Heart left ventricle (tissue), 16 donors: ENCODE measurements around the gene MYO1B. TPM values are rescaled to one million over a fixed set of nuclear protein-coding genes. Genes with fewer than 3 reads are reported as not detected.

Source experiments
- ATAC-seq, 4 donors: fragments of 200-7000 bp; cut with Tn5 transposase; one replicate each; pipeline ENCODE4 v1.9.1; 2020 to 2022; ENCODE audit warnings: moderate library complexity in 4 of 4, mild to moderate bottlenecking in 3 of 4, moderate number of reproducible peaks in 1 of 4
- DNase-seq, 5 donors: peaks; one replicate each; pipeline ENCODE4 v3.0.0-alpha.2; 2020
- H3K27ac ChIP-seq, 12 donors: fragments of 200-600 bp; sonication (generic) in 4 of 12; one replicate each; pipeline versions ENCODE4 v1.5.0 to v1.8.0; 2016 to 2022; ENCODE audit warnings: mild to moderate bottlenecking in 2 of 12
- H3K27me3 ChIP-seq, 9 donors: fragments of 200-600 bp; sonication (generic) in 2 of 9; one replicate each; pipeline versions ENCODE4 v1.5.1 to v1.8.0; 2016 to 2022; ENCODE audit warnings: mild to moderate bottlenecking in 3 of 9
- H3K36me3 ChIP-seq, 9 donors: fragments of 200-600 bp; sonication (generic) in 2 of 9; one replicate each; pipeline versions ENCODE4 v1.5.0 to v1.8.0; 2018 to 2022; ENCODE audit warnings: mild to moderate bottlenecking in 2 of 9
- H3K4me1 ChIP-seq, 12 donors: fragments of 200-600 bp; sonication (generic) in 4 of 12; one replicate each; pipeline versions ENCODE4 v1.5.0 to v1.8.0; 2016 to 2022; ENCODE audit warnings: mild to moderate bottlenecking in 3 of 12
- H3K4me3 ChIP-seq, 12 donors: fragments of 200-600 bp; sonication (generic) in 4 of 12; one replicate each; pipeline versions ENCODE4 v1.5.0 to v1.8.0; 2017 to 2022; ENCODE audit warnings: mild to moderate bottlenecking in 9 of 12, moderate library complexity in 4 of 12
- H3K9me3 ChIP-seq, 12 donors: fragments of 200-600 bp; sonication (generic) in 4 of 12; one replicate each; pipeline versions ENCODE4 v1.5.0 to v1.8.0; 2016 to 2022; ENCODE audit warnings: mild to moderate bottlenecking in 1 of 12
- CTCF ChIP-seq, 12 donors: fragments of 200-600 bp; sonication (generic) in 4 of 12; IDR thresholded peaks; one replicate each; pipeline versions ENCODE4 v1.5.0 to v1.8.0; 2018 to 2022; ENCODE audit warnings: antibody characterized with exemption in 12 of 12, mild to moderate bottlenecking in 5 of 12
- POLR2A ChIP-seq, 2 donors: fragments of 450-650 bp; IDR thresholded peaks; one replicate each; pipeline ENCODE4 v1.6.1; 2017; ENCODE audit warnings: antibody characterized with exemption in 2 of 2, mild to moderate bottlenecking in 2 of 2, moderate library complexity in 2 of 2
- WGBS, 4 donors: extraction: QIAGEN DNeasy Blood & Tissue Kit in 2 of 4; methylation state at CpG; one replicate each; pipeline versions ENCODE4 v1.1.5 to v1.1.7; 2013 to 2018; 5-methylcytosine and 5-hydroxymethylcytosine counted together
- intact Hi-C, 10 donors: fragments of 100-400 bp; cut with DNase I; formaldehyde crosslinking; loops; one replicate each; pipeline versions ENCODE4 v1.11.1 to v1.14.2; 2022
- polyA plus RNA-seq, 2 donors: library from polyadenylated mRNA; stranded (reverse); fragments of 200-250 nt; gene quantifications; one replicate each; pipeline ENCODE4 v1.2.3, GENCODE V29; 2013
- total RNA-seq, 9 donors: library from RNA; depleted of rRNA in 2 of 9; stranded (reverse); fragments of >200 nt in 2 of 9; fragmentation: NEBNext Ultra II Directional in 3 of 9; extraction: Animal tissue kit (Norgen Biotek cat#: 25700) in 3 of 9; gene quantifications; one replicate each; pipeline versions ENCODE4 v1.1.0 to v1.2.4, GENCODE V29; 2016 to 2023
- donor health status: ischemic (EF 13 %, LVEDD 7.1; RV severe dilation, severe dysfunction).
- donor health status: healthy with polysubstance abuse.
- donor health status: DM: no; HTN: yes; CAD: no.
- donor health status: DM: no; HTN: no; CAD: no.
- donor health status: ischemic (EF 25% LVEDD 6.9; RV normal size, moderate dysfunction).
- donor health status: ischemic (EF 25% LVEDD 5.7; RV mildly dilated, moderate dysfunction).
- donor health status: healthy.
- donor health status: DM: yes; HTN: yes; CAD: no.
- donor health status: ischemic (EF 35%, LVEDD 5.7; RV mildly dilated, moderate dysfunction).
- donor health status: nonischemic (EF 11% LVEDD 7.7; RV severe dilation, severe dysfunction).
- donor health status: DM: yes; HTN: yes; CAD: no.
- donor health status: PGD.
- donor health status: ischemic (EF 29% LVEDD 5.4; RV normal size, mild dysfunction).
- donor health status: nonischemic (EF 23%, LVEDD 6.1; RV moderate dilation, normal function).

The MYO1B gene
- total and polyA plus RNA-seq, 11 donors, result 7.8 to 47.3 (median 15.8) TPM

GRCh38 chr2:191316246-191316994 lies 71.2 kb downstream of the MYO1B start:
- H3K4me3 ChIP-seq, result no peak overlapping the region
- H3K27ac ChIP-seq, result no peak overlapping the region
- no peak for DNase-seq
- no peaks in the 10 kb centered on the region for H3K27me3 ChIP-seq
- peaks cover 0 to 40% (median 24%) of the 10 kb centered on the region in 12 donors for H3K4me1 ChIP-seq
- ATAC-seq, result no peak
- no peaks in the 10 kb centered on the region for H3K9me3 ChIP-seq
- intact Hi-C loops, result loop anchor here in 1 of 10 donors (5.0 kb wide), 1 partner anchor 44 kb away; no protein-coding TSS in a partner anchor
- no peaks in the 10 kb centered on the region for H3K36me3 ChIP-seq
- 69 to 94% (median 88%) methylated on average over 4 of the region's 4 CpGs for WGBS, 4 donors
- no peak for TF ChIP-seq CTCF (IDR thresholded peaks at IDR 0.05)
- TF ChIP-seq POLR2A (IDR thresholded peaks at IDR 0.05), result no peak

GRCh38 chr2:191318037-191318728 lies 73.0 kb downstream of the MYO1B start:
- no peaks in the 10 kb centered on the region for H3K27me3 ChIP-seq
- H3K27ac ChIP-seq, result peak overlapping the region in 6 of 12 donors; percentile 5 to 37 (median 22)
- no peak overlapping the region for H3K4me3 ChIP-seq
- no peak for TF ChIP-seq CTCF (IDR thresholded peaks at IDR 0.05)
- TF ChIP-seq POLR2A (IDR thresholded peaks at IDR 0.05), result no peak
- DNase-seq, result peak in 2 of 5 donors; percentile 44 to 47
- no peaks in the 10 kb centered on the region for H3K36me3 ChIP-seq
- WGBS, 4 donors, result 42 to 55% (median 45%) methylated on average over 4 of the region's 4 CpGs
- ATAC-seq, result peak; percentile 46 to 73 (median 64)
- H3K4me1 ChIP-seq, result peaks cover 0 to 57% (median 42%) of the 10 kb centered on the region in 12 donors
- intact Hi-C loops, result loop anchor here in 1 of 10 donors (5.0 kb wide), 1 partner anchor 46 kb away; no protein-coding TSS in a partner anchor
- H3K9me3 ChIP-seq, result no peaks in the 10 kb centered on the region

GRCh38 chr2:191318729-191319078 lies 73.5 kb downstream of the MYO1B start:
- ATAC-seq (peak in 3 of 4 donors; percentile 21 to 35 (median 31)), DNase-seq (no peak)
- Histone ChIP-seq H3K36me3 (no peaks in the 10 kb centered on the region), H3K27ac (peak overlapping the region in 7 of 12 donors; percentile 5 to 37 (median 18)), H3K27me3 (no peaks in the 10 kb centered on the region), H3K9me3 (peaks cover 0 to 3% (median 0%) of the 10 kb centered on the region in 12 donors), H3K4me3 (no peak overlapping the region), H3K4me1 (peaks cover 0 to 61% (median 45%) of the 10 kb centered on the region in 12 donors)
- TF ChIP-seq POLR2A (IDR thresholded peaks at IDR 0.05) (no peak), CTCF (IDR thresholded peaks at IDR 0.05) (no peak)
- intact Hi-C loops, result loop anchor here in 1 of 10 donors (5.0 kb wide), 1 partner anchor 46 kb away; no protein-coding TSS in a partner anchor

GRCh38 chr2:191319186-191319585 lies 74.0 kb downstream of the MYO1B start:
- peak in 1 of 4 donors; percentile 65 for ATAC-seq
- H3K27ac ChIP-seq, result peak overlapping the region in 6 of 12 donors; percentile 2 to 37 (median 4)

More at GRCh38 chr2:191319186-191319585, 74.0 kb downstream of the MYO1B start:
- H3K27me3 ChIP-seq, result no peaks in the 10 kb centered on the region
- H3K4me3 ChIP-seq, result no peak overlapping the region
- peaks cover 0 to 62% (median 45%) of the 10 kb centered on the region in 12 donors for H3K4me1 ChIP-seq
- intact Hi-C loops, result loop anchor here in 1 of 10 donors (5.0 kb wide), 1 partner anchor 47 kb away; no protein-coding TSS in a partner anchor
- 61 to 85% (median 75%) methylated on average over 2 of the region's 2 CpGs for WGBS, 4 donors
- no peaks in the 10 kb centered on the region for H3K36me3 ChIP-seq
- TF ChIP-seq POLR2A (IDR thresholded peaks at IDR 0.05) (no peak), CTCF (IDR thresholded peaks at IDR 0.05) (no peak)
- H3K9me3 ChIP-seq, result peaks cover 0 to 7% (median 1%) of the 10 kb centered on the region in 12 donors
- no peak for DNase-seq
